Embryonic facial prominence (tissue), 1 donor: ENCODE data around the gene IER2.
"Not testable (repeated sequence)": the region's sequence is repeated elsewhere in the genome, so short reads cannot be mapped to it uniquely, and the experiment has no call there.

ENCODE experiments used
- DNase-seq: peaks from one replicate; pipeline ENCODE4 v3.0.0-alpha.2; 2016; ENCODE audit errors: extremely low spot score

IER2 gene

DNA sequence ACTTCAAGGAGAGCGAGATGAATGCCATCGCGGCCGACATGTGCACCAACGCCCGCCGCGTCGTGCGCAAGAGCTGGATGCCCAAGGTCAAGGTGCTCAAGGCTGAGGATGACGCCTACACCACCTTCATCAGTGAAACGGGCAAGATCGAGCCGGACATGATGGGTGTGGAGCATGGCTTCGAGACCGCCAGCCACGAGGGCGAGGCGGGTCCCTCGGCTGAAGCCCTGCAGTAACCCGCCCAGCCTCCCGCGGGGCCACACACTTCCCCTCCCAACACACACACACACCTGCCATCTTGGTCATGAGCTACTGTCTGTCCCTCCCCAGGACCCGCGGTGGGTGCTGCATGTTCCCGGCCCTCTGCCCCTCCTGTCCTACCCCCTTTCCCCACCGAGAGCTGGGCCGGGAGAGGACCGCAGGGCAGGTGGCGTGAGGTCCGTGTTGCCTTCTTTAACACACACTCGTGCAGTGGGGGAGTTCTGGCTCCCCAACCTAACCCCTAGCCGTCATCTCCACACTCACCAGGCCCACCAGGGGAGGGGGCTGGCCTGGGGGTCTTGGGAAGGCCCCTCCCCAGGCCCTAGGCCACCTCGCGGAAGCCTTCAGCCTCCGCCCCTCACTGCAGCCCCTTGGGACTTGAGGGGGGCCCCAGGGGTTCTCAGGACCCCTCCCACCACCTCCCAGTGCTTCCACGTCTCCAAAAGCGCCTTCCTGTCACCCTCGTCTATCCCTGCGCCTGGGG, 11.9 kb upstream of the IER2 start:
- no peak for DNase-seq

DNA sequence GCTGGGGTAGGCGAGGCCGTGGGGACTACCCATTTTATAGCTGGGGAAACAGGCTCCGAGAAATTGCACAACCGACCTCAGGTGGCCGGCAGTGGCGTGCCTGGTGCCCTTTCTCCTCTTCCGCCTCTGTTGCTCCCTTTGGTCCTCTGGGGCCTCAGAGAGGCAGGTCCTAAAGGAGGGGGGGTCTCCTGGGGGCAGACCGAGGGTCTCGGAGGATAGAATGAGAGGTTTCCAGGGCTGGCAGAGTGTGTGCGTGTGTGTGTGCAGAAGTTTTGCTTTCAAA, 11.4 kb upstream of the IER2 start:
- DNase-seq: no peak

DNA sequence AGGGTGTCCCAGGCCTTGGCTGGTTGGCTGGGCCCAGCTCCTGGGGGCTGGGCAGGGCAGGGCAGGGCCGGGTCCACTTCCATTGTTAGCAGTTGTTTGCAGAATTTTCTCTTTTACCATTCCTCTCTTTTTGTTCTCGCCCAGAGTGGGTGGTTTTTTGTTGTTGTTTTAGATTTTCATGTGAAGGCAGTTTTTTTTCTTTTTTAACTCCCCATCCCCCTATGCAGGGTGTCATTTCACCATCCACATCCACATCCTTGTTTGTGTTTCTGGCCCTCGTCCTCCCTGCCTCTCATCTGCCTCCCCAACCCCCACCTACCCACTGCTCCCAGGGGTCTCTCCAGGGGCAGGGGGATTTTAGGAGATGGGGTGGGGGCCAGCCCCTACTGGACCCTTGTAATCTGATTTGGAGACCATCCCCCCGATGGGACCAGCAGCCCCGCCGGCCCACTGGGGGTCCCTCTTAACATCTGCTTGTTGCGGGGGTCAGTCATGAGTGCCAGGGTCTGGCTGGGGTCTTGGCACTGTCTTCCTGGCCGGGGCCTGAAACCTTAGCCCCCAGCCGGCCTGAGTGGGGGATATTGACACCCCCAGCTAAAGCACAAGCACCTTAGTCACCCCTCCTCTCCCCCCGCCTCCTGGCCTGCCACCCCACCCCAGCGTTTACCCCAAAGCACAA, 10.4 kb upstream of the IER2 start:
- DNase-seq: no peak

DNA sequence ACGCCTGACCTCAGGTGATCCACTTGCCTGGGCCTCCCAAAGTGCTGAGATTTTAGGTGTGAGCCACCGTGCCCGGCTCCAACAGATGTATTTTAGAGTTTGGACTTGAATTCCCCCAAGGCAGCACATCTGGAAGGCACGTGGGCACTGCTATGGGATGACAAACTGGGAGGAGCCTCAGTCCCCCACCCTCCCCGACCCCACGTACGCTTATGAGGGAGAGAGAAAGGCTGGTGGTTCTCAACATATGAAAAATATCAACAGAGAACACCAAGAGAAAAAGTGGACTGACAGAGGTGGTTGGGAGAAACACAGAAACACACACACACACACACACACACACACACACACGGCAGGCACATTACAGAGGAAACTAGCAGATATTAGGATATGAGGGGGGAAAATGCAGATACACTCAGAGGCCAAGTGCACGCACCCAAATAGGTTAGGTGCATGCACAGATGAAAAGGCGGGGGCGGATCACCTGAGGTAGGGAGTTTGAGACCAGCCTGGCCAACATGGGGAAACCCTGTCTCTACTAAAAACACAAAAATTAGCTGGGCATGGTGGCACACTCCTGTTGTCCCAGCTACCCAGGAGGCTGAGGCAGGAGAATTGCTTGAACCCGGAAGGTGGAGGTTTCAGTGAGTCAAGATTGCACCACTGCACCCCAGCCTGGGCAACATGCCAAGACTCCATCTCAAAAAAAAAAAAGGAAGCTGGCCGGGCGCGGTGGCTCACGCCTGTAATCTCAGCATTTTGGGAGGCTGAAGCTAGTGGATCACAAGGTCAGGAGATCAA, 3.2 kb upstream of the IER2 start:
- no peak for DNase-seq

DNA sequence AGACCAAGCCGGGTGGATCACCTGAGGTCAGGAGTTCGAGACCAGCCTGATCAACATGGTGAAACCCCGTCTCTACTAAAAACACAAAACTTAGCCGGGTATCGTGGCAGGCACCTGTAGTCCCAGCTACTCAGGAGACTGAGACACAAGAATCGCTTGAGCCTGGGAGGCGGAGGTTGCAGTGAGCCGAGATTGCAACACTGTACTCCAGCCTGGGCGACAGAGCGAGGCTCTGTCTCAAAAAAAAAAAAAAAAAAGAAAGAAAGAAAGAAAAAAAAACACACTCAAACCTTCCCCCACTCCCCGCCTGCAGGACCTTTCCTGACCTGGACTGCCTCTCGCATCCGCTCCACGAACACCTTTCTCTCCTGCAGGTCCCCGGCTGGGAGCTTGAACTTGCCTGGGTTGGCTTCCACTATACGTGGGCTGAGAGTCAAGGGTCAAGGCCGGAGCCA, 1.0 kb upstream of the IER2 start:
- not testable (repeated sequence) for DNase-seq

DNA sequence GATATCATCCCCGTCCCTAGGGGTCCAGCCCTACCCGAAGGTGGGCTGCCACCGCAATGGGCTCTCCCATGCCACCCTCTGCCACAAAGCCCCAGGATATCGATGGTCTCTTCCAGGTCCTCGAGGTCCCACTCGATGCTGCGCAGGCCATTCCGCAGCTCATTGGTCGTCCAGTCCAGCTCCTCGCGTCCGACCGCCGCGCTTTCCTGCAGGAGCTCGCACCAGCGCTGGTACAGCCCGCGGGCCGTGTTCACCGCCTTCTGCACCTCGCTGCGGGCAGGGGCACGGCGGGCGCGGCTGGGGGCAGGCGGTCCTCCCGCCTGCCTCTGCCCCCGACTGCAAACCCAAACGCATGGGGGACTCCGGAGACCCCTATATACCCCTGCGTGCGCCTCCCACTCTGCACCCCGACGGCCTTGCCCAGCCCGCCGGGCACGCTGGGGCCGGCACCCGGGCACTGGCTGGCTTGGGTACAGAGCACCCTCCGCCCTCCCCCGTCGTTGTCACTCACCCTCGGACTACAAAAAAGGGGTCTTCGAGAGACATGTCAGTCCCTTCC, 504 bp upstream of the IER2 start:
- DNase-seq: no peak

DNA sequence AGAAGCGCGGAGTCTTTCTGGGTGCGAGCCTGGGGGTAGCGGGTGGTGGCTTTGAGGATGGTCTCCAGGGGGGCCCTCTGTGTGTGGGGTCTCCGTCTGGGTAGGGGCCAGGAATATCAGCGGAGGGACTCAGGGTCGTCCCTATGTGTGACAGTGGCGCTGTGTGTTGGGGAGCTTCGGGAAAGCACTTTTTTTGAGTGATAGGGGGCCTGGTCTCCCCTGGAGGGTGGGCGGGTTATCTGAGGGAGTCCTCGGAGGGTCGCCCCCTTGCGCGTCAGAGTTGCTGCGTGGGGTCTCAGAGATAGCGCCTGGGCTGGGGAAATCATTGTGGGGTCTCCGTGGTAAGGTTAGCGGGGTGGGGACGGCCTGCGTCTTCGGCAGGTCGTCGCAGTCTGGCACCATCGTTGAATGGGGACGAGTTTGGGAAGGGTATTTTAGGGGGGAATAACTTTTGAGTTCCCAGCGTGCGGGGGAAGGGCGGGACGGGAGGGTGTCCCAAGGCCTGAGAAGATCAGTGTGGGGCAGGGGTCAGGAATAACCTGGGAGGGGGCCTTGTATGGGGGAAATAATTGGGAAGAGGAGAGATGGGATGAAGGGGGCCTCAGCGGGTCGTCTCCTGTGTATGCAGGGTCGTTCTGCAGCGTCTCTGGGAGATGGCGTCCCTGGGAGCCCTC, 857 bp downstream of the IER2 start:
- no peak for DNase-seq

DNA sequence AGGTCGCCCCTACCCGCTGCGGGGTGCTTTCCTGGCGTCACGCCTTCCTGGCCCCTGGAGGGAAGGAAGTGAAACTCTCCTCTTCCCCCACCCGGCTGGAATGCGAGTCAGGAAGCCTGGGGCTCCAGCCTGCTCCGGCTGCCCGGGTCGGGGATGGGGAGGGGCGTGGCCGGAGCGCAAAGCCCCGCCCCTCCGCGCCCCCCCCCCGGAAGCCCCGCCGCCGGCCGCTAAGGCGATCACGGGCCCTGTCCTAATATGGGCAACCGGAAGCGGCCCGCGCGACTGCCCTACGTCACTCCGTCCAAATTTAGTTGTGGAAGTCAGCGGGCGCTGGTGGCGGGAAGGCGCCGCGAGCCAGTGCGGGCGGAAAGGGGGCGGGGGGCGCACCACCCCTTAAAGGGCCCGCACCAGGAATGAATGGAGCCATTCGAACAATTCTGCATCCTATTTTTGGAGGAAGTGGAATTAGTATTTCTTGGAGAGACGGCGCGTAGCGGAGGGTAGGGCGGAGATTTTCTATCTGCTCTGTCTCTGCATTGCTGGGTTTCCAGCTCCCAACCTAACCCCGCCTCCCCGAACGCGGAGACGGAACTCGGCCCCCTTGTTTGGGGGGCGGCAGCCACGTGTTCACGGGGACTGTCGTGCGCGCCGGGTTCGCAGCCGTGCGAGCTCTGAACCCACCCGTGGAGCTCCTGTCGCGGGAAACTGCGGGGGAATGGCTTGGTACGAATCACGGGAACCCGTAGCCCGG, 1.6 kb downstream of the IER2 start:
- DNase-seq: peak; percentile 98

DNA sequence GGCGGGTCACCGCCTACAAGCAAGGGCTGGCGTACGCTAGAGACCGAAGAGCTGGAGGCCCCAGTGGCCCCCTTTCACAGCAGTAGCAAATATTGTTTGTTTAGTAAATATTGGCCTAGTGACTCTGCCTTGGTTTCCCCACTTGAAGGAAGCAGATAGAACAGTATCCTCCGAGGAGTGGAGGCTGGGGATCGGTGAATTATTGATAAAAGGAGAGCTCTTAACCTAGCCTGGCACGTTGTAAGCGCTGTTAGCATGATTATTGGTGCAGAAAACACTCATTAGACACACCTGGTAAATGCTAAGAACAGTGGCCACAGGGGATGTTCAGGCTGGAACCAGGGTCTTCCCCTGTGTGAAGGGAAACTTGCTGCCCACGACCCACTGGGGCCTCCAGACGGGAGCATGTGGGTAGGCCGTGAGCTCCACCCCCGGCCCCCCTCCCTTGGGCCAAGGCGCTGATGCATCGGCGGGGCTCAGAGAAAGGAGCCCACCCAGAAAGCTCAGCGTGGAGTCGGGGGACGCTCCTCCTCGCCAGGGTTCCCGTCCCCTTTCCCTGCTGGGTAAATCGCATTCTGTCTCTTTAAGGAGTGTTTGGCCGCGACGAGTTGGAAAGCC, 2.3 kb downstream of the IER2 start:
- DNase-seq: no peak

DNA sequence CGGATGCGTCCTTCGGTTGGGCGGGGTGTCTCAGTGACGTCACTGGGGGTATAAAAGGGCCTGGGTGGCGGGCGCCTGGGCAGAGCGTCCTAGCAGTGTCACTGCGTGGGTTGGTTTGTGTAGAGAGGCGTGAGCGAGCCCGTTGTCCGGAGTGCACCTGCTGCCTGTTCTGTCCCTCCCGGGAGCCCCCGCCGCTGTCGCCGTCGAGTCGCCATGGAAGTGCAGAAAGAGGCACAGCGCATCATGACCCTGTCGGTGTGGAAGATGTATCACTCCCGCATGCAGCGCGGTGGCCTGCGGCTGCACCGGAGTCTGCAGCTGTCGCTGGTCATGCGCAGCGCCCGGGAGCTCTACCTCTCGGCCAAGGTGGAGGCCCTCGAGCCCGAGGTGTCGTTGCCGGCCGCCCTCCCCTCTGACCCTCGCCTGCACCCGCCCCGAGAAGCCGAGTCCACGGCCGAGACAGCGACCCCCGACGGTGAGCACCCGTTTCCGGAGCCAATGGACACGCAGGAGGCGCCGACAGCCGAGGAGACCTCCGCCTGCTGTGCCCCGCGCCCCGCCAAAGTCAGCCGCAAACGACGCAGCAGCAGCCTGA, 2.9 kb downstream of the IER2 start:
- DNase-seq: peak; percentile 92

DNA sequence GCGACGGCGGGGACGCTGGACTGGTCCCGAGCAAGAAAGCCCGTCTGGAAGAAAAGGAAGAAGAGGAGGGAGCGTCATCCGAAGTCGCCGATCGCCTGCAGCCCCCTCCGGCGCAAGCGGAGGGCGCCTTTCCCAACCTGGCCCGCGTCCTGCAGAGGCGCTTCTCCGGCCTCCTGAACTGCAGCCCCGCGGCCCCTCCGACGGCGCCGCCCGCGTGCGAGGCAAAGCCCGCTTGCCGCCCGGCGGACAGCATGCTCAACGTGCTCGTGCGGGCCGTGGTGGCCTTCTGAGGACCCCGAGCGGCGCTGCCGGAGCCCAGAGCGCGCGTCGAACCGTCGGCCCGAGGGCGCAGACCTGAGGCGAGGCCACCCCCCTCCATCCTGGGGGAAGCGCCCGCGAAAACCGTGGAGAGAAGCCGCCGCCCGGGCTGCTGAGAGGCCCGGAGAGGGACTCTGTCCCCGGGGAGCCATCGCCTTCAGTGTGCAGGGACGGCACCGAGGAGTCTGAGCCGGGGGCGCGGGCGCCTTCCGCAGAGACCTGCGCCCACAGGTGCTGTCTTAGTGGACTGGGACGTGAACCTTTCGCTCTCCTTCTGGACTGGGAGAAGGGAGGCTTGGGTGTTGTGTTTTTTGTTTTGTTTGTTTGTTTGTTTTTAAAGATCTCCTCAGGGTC, 3.5 kb downstream of the IER2 start:
- DNase-seq: no peak

DNA sequence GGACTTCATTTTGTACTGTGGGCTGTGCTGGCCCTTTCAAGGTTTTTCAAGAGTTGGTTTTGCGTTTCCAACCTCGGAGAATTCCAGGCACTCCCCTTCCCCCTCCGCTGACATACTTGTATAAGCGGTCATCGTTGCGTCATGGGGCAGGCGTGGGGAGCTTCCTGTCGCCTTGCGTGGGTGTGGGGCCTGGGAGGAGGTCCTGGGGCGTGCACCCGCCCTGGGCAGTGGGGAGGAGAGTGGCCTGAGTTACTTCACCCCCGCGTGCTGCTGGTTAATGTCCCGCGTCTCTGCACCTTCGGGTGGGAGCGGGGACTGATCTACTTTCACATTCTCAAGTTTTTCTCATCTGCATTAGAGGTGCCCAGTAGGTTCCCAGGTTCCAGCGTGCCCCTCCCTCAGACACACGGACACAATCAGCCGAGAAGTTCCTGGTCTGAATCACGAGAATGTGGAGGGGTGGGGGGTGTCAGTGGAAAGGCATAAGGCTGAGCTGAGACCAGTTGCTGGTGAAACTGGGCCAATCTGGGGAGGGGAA, 4.1 kb downstream of the IER2 start:
- DNase-seq: peak; percentile 70

DNA sequence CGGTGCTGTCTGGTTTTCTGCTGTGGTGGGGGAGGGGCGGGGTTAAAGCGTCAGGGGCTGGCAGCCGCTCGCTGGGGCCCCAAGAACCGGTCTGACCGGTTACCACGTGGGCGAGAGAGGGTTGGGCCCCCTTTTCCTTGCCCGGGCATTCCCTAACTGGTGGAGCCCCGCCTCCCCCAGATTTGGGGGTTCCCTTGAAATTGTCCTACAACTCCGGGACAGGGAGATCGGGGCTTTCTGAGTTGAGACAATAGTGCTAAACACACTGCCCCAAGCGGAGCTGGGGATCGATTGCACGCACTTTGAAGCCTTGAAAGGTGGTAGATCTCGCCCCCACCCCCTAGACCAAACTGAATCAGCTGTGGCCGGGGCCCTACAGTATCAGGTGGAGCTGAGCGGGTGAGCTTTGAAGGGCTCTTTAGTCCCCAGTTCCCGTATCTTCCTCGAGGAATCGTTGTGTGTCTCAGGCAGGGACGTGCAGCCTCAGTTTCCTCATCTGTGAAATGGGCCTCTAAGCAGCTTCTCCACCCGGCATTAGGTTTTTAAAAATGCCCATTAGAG, 4.8 kb downstream of the IER2 start:
- DNase-seq: peak; percentile 55

DNA sequence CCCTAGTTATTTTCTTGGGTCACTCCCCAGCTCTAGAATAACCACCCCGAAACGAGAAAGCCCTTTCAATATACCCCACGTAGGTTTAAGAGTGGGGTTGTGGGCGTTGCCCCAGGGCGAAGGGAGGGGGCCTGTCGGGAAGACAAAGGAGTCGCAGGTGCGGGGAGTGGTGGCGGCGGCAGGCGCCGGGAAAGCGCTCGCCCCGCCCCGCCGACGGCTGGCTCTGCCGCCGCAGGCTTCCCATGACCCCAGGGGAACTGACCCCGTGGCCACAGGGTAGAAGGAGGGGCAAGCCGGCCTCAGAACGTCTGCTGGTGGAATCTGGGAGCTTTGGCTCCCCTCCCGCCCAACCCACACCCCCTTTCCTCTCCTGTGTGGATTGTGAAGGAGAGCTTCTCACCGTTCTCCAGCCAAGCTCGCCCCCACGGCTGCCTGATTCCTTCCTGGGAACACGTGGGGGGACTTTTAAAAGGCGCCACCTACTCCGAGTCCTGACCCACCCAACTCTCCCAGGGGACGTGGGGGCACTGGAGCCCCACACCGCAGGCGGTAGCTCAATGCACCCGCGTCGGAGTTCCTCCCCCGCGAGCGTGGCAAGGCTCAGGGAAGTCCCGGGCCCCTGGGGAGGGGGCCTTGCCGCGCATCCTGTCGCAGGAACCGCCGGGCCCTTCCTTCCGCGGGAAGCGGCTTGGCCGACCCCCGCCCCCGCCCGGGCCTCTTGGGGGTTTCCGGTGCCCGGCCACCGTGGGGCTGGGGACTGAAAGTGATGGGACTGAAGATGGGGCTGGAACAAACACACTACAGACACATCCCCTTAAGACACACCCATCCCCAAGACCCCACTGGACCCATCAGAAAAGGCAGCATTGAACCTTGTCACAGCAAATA, 5.5 kb downstream of the IER2 start:
- DNase-seq: peak; percentile 53

DNA sequence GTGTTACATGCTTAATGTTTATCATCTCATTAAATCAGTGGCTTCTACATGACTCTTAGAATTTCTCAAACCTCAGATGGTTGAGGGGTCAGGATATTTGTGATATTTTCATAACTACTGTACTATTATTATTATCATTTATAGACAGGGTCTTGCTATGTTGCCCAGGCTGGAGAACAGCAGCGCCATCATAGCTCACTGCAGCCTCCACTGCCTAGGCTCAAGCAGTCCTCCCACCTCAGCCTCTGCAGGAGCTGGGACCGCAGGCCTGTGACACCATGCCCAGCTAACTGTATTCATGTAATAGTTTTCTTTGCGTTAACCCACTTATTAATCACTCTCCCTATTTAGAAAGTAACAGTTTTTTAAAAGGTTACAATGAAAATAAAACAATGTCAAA, 9.5 kb downstream of the IER2 start:
- no peak for DNase-seq

DNA sequence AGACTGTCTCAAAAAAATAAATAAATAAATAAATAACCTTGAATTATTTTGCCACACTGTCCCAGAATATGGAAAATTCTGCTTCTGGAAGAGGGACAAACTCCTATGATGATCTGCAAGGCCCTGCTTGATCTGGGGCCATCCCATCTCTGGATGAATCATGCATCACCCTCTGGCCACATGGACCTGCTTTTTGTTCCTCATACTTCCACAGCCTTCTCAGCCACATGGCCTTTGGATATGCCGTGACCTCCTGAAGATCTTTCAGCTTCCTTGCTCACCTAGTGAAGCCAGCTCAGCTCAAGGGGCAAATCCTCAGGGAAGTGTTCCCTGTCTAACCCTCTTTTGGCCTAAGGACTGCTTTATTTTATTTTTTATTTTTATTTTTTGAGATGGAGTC, 10.3 kb downstream of the IER2 start:
- no peak for DNase-seq

DNA sequence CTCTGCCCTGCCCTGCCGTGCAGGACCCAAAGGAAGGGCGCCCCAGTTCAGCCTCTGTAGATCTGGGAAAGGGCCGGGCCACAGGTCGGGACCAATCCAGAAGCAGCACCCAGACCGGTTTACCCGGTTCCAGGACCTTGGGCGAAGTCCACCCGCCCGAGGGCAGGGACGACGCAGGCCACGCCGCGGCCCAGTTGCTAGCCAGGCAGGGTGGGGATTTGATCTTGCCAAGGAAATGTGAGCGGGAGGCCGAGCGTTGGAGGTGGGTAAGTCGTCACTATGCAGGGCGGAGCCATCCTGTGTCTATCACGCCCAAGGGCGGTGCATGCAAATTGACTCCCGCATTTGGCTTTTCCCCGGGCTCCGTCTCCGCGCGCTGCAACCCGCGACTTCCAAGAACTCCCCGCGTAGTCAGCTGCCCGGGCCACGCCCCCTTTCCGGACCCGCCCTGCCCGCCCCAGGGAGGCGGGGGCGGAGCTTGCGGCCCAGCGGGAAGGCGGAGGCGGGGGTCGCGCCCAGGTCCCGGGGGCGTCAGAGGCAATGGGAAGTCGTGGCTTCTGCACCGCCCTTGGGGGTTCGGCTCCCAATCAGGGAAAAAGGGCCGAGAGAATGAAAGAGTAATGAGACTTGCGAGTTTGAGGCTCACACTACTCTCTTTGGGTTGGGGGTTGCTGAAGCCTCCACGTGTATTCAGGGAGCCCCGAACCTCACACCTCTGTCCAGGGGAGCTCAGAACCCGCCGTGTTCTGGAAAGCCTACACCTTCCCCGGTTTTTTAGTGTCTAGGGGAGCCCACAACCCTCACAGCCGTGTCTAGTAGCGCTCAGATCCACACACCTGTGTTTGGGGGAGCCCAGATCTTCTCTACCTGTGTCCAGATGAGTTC, 12.8 kb downstream of the IER2 start:
- peak; percentile 89 for DNase-seq
